Activated CD4-positive, alpha-beta memory T cell treated with anti-CD3 and anti-CD28 coated beads for 36 hours (primary cell): Measurements from ENCODE around the gene GCAT. TPM values are rescaled to one million over a fixed set of nuclear protein-coding genes. Genes with fewer than 3 reads are reported as not detected.

Source experiments
- CTCF ChIA-PET: fragments of 350-600 bp; sonication (Branson Sonifier 250); formaldehyde crosslinking; loops from one replicate; lab custom pipeline; 2021; ENCODE audit warnings: antibody characterized with exemption, inconsistent platforms; lab: Charles Lee
- POLR2A ChIA-PET: fragments of 350-600 bp; sonication (Branson Sonifier 250); formaldehyde crosslinking; loops from one replicate; lab custom pipeline; 2021; ENCODE audit warnings: antibody characterized with exemption; lab: Charles Lee
- DNase-seq: peaks from one replicate; pipeline ENCODE4 v3.0.0-alpha.2; 2020
- H3K27ac Mint-ChIP-seq: one replicate; pipeline ENCODE4 v1.8.0; 2021; ENCODE audit warnings: mixed read lengths
- H3K27me3 Mint-ChIP-seq: one replicate; pipeline ENCODE4 v1.8.0; 2021; ENCODE audit warnings: mixed read lengths
- H3K36me3 Mint-ChIP-seq: one replicate; pipeline ENCODE4 v1.8.0; 2021; ENCODE audit warnings: mixed read lengths
- H3K4me1 Mint-ChIP-seq: one replicate; pipeline ENCODE4 v1.8.0; 2021; ENCODE audit warnings: low read depth, mixed read lengths
- H3K4me3 Mint-ChIP-seq: one replicate; pipeline ENCODE4 v1.8.0; 2021; ENCODE audit warnings: mild to moderate bottlenecking, mixed read lengths
- H3K9me3 Mint-ChIP-seq: one replicate; pipeline ENCODE4 v1.8.0; 2021; ENCODE audit warnings: mixed read lengths
- intact Hi-C: fragments of 100-400 bp; cut with micrococcal nuclease; formaldehyde crosslinking; loops from one replicate; pipeline ENCODE4 v1.15.1; 2023
- total RNA-seq, 2 experiments: library from RNA; stranded (reverse); gene quantifications; one replicate each; pipeline ENCODE4 v1.2.3, GENCODE V29; 2021

Gene GCAT
- total RNA-seq, 2 experiments from 2014 or later, result 21.8 TPM

DNA sequence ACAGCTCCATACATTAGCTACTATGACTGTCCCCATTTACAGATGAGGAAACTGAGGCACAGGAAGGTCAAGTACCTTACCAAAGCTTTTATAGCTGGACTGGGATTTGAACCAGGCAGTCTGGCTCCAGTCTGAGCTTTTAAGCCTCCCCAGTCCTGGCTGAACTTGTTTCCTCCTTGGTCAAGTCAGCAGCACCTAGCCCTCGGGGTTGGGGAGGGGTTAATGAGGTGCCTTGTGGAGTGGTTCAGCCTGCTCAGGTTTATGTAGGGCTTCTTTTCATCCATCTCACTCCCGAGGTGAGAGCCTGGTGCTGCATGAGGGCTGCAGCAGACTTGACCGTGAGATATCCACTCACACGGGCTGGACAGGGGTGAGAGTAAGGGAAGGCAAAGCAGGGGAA lies 36.7 kb upstream of the GCAT start:
- Mint-ChIP-seq H3K4me1 (no peaks in the 10 kb centered on the region), H3K36me3 (peaks cover 4% of the 10 kb centered on the region), H3K9me3 (no peaks in the 10 kb centered on the region), H3K27ac (no peak overlapping the region), H3K4me3 (no peak overlapping the region), H3K27me3 (no peaks in the 10 kb centered on the region)
- intact Hi-C loops, result no loop called here
- DNase-seq, result no peak
- ChIA-PET CTCF (no interaction called here), POLR2A (no interaction called here)

DNA sequence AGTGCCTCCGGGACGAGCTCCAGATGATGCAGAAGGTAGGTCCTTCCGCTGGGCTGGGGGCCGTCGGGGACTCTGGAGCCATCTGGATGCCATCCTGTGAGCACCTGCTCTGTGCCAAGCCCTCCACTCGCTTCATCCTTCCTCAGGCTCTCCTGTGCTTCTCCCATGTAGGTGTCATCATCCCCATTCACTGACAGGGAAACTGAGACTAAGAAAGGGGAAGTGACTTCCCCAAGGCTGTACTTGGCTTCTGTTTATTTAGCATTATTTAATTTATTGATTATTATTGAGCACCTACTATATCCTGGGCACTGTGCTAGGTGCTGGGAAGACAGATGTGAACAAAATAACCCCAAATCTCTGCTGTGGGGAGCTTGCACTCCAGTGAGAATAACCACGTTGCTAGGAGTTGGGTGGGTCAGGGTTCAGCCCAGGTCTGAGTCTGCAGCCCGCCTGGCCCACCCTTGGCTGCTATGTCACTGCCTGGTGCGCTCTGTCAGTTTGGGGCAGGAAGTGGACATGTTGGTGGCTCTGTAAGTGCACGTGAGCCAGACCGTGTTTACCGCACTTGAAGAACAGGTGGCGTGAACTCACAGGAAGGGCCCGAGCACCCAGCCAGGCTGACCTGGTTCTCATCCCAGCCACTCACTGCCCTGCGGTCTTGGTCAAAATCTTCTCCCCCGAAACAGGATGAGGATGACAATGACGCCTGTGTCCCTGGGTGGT lies 35.9 kb upstream of the GCAT start:
- H3K4me1 Mint-ChIP-seq, result no peaks in the 10 kb centered on the region
- H3K9me3 Mint-ChIP-seq, result no peaks in the 10 kb centered on the region
- DNase-seq, result no peak
- CTCF ChIA-PET, result no interaction called here
- H3K27me3 Mint-ChIP-seq, result no peaks in the 10 kb centered on the region
- POLR2A ChIA-PET, result no interaction called here
- H3K27ac Mint-ChIP-seq, result no peak overlapping the region
- no peak overlapping the region for H3K4me3 Mint-ChIP-seq
- intact Hi-C loops, result no loop called here
- H3K36me3 Mint-ChIP-seq, result peaks cover 4% of the 10 kb centered on the region

DNA sequence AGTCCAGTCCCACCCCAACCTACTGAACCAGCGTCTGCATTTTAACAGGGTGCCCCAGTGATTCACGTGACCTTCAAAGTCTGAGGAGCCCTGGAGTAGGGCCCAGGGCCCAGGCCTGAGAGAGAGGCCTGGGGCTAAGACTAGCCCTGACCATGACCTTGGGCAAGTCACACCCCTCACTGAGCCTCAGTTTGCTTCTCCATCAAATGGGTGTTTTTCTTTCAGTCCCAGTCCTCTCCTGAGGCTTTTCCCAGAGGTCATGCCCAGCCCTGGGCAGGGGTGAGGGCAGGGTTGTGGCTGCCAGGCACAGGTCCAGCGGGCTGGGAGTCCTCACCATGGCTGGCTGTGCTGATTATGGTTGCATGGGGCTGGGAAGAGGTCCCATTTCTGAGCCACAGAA lies 33.0 kb upstream of the GCAT start:
- H3K27ac Mint-ChIP-seq, result no peak overlapping the region
- DNase-seq, result no peak
- ChIA-PET POLR2A (no interaction called here), CTCF (no interaction called here)
- H3K9me3 Mint-ChIP-seq, result no peaks in the 10 kb centered on the region
- peaks cover 2% of the 10 kb centered on the region for H3K4me1 Mint-ChIP-seq
- peaks cover 4% of the 10 kb centered on the region for H3K36me3 Mint-ChIP-seq
- intact Hi-C loops, result no loop called here
- H3K4me3 Mint-ChIP-seq, result no peak overlapping the region
- no peaks in the 10 kb centered on the region for H3K27me3 Mint-ChIP-seq

DNA sequence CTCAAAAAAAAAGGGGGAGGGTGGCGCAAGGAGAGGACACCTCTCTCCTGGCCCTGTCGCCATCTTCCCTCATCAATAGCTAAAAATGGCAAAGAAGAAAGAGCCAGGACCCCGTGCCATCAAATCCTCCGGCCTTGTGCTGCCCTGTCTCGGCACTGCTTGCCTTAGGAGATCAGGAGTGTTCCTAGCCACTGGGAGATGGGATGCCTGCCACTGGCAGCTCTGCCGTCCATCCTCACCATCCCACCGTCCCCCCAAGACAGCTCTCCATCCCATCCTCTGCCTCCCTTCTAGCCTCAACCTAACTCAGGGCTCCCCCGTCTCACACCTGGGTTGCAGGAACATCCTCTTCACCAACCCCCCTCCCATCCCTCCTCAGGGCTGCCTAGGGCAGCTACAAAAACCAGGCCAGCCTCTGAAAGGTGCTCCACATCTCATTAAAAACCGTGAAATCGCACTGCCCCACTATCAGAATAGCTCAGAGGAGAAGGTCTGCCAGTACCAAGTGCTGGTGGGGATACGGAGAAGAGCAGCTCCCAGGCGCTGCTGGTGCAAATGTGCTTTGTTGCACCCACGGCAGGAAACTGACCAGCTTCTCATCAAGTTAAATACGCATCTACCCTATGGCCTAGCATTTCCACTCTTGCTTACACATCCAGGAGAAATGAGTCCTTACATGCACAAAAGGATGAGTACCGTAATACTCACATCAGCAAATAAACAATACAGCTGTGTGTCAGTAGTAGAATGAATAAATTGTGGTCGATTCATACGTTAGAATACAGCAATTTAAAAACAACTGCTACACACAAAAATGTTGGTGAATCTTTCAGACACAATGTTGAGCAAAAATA lies 31.7 kb upstream of the GCAT start:
- Mint-ChIP-seq H3K9me3 (no peaks in the 10 kb centered on the region), H3K27ac (no peak overlapping the region), H3K4me1 (peaks cover 2% of the 10 kb centered on the region), H3K4me3 (no peak overlapping the region), H3K27me3 (no peaks in the 10 kb centered on the region), H3K36me3 (peaks cover 2% of the 10 kb centered on the region)
- ChIA-PET POLR2A (no interaction called here), CTCF (no interaction called here)
- intact Hi-C loops, result no loop called here
- no peak for DNase-seq

DNA sequence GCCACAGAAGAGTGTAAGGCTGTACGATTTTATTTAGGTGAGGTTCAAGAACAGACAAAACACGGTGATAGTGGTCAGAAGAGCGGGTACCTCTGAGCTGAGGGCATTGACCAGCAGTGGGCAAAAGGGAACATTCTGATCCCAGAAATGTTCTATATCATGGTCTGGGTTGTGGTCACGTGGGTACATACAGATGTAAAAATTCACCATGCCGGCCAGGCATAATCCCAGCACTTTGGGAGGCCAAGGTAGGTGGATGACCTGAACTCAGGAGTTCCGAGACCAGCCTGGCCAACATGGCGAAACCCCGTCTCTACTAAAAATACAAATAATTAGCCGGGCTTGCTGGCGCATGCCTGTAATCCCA lies 31.1 kb upstream of the GCAT start:
- H3K9me3 Mint-ChIP-seq, result no peaks in the 10 kb centered on the region
- peaks cover 2% of the 10 kb centered on the region for H3K4me1 Mint-ChIP-seq
- ChIA-PET POLR2A (no interaction called here), CTCF (no interaction called here)
- H3K4me3 Mint-ChIP-seq, result no peak overlapping the region
- H3K27ac Mint-ChIP-seq, result no peak overlapping the region
- peaks cover 2% of the 10 kb centered on the region for H3K36me3 Mint-ChIP-seq
- intact Hi-C loops, result no loop called here
- H3K27me3 Mint-ChIP-seq, result no peaks in the 10 kb centered on the region
- no peak for DNase-seq

DNA sequence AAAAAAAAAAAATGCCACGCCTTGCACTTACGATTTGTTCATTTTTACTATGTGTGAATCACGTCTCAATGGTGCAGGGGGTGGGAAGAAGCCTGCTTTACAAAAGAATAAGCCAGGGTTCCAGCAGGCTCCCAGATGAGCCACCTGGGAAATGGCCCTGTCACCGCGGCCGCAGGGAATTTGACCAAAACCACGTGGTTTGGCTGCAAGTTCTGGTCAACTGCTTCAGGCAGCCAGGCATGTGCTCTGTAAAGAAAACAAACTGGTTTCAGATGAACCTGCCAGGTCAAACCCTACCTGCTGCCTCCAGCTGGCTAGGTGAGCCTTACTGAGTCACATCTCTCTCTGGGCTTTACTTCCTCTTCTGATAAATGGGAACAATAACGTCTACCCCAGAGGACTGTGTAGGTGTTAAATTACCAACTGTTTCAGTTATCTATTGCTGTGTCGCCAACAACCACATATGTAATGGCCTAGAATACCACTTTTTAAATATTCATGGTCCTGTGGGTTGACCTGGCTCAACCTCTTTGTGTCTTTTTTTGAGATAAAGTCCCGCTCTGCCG lies 30.5 kb upstream of the GCAT start:
- intact Hi-C loops, result no loop called here
- POLR2A ChIA-PET, result no interaction called here
- no peak for DNase-seq
- Mint-ChIP-seq H3K27ac (no peak overlapping the region), H3K9me3 (no peaks in the 10 kb centered on the region), H3K4me1 (peaks cover 2% of the 10 kb centered on the region), H3K4me3 (no peak overlapping the region), H3K36me3 (peaks cover 2% of the 10 kb centered on the region), H3K27me3 (no peaks in the 10 kb centered on the region)
- CTCF ChIA-PET, result interaction anchor here (1.2 kb wide), 1 partner anchor 9 kb away, joined by 6 read pairs; no protein-coding TSS in a partner anchor

DNA sequence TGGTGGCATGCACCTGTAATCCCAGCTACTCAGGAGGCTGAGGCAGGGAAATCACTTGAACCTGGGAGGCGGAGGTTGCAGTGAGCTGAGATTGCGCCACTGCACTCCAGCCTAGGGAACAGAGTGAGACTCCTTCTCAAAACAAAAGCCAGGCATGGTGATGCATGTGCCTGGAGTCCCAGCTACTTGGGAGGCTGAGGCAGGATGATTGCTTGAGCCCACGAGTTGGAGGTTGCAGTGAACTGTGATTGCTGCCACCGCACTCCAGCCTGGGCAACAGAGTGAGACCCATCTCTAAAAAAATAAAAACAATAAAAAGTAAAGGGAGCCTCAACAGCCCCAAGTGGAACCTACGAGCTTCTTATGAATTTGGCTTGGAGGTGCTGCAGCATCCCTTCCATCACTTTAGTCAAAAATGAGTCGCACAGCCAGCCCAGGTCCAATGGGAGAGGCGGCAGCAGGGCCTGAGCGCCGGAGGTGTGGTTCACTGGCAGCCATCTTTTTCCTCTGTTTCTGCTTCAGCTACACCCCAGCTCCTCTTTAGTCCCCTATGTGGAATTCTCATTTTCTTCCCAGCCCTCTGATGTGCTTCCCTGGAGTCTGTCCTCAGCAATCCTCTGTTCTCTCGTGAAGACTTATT lies 29.2 kb upstream of the GCAT start:
- Mint-ChIP-seq H3K4me1 (peaks cover 2% of the 10 kb centered on the region), H3K27me3 (no peaks in the 10 kb centered on the region), H3K9me3 (no peaks in the 10 kb centered on the region), H3K27ac (no peak overlapping the region), H3K36me3 (no peaks in the 10 kb centered on the region), H3K4me3 (no peak overlapping the region)
- CTCF ChIA-PET, result interaction anchor here (1.2 kb wide), 1 partner anchor 11 kb away, joined by 6 read pairs; no protein-coding TSS in a partner anchor
- DNase-seq, result no peak
- POLR2A ChIA-PET, result interaction anchor here (0.6 to 0.9 kb wide), 2 partner anchors 34 to 93 kb away, joined by 3 read pairs; partner anchors contain the start of gene NOL12
- intact Hi-C loops, result no loop called here

DNA sequence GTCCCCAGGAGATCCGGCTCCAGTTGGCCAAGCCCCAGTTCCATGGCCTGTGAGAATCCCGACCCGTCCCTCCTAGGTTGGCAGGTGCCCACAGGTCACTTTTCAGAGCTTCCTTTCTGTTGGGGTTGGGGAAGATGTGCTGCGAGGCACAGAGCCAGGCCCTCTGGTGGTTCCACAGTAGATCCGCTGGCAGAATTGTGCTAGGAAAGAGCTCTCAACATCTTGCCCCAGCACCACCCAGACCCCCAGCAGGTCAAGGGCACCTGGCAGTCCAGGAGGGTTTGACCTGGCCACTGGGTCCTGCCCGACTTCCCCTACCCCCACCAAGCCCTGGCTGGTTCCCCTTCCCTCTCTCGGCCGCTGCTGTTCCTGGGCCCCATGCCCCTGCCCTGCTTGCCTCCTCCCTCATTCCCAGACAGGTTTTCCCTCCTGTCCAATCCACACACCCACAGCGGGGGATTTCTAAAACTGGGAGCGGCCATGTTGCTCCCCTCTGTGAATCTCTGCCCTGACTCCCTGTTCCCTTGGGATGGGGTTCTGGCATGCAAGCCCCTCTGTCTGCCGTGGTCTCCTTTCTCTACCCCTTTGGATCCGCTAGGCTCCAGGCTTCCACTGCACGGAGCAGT lies 26.2 kb upstream of the GCAT start:
- Mint-ChIP-seq H3K4me1 (peaks cover 2% of the 10 kb centered on the region), H3K36me3 (no peaks in the 10 kb centered on the region), H3K9me3 (no peaks in the 10 kb centered on the region), H3K27me3 (peaks cover 2% of the 10 kb centered on the region), H3K27ac (no peak overlapping the region), H3K4me3 (no peak overlapping the region)
- DNase-seq, result no peak
- CTCF ChIA-PET, result interaction anchor here (0.9 to 1.2 kb wide), 2 partner anchors 36 to 175 kb away, joined by 3 read pairs; no protein-coding TSS in a partner anchor
- intact Hi-C loops, result no loop called here
- POLR2A ChIA-PET, result no interaction called here

DNA sequence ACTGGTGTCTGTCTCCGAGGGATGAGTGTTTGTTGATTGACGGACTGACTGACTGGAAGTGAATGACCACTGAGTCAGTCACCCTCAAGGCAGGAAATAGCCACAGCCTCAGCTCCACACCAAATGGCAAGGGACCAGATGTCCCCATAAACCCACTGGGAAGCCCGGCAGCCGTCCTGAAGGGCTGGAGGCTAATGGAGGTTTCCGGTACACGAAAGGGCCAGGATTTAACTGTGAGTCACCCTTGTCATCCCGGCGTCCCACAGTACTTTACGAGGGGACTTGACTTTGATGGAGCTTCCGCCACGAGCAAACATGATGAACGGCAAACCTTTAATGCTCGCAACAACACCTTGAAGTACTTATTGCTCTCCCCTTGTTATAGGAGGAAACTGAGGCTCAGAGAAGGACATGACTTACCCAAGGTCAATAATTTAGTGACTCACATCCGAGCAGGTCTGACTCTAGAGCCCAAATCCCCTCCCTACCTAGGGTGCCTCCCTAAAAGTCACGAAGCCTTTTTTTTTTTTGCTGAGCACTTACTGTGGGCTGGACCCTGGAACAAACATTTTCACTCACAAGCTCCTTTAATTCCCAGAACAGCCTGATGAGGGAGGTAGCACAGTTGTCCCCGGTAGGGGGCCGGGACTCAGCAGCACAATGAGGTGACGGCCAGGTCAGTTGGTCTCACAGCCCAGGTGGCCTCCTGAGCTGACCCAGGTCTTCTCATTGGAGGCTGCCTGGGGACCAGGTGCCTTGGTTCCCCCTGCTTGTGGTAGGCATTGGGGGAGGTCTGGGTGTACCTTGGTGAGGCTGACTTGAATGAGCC lies 25.2 kb upstream of the GCAT start:
- Mint-ChIP-seq H3K4me3 (no peak overlapping the region), H3K27me3 (peaks cover 2% of the 10 kb centered on the region), H3K4me1 (no peaks in the 10 kb centered on the region), H3K9me3 (no peaks in the 10 kb centered on the region), H3K36me3 (no peaks in the 10 kb centered on the region), H3K27ac (no peak overlapping the region)
- intact Hi-C loops, result no loop called here
- POLR2A ChIA-PET, result no interaction called here
- no peak for DNase-seq
- CTCF ChIA-PET, result interaction anchor here (0.9 to 1.2 kb wide), 2 partner anchors 35 to 176 kb away, joined by 3 read pairs; no protein-coding TSS in a partner anchor

DNA sequence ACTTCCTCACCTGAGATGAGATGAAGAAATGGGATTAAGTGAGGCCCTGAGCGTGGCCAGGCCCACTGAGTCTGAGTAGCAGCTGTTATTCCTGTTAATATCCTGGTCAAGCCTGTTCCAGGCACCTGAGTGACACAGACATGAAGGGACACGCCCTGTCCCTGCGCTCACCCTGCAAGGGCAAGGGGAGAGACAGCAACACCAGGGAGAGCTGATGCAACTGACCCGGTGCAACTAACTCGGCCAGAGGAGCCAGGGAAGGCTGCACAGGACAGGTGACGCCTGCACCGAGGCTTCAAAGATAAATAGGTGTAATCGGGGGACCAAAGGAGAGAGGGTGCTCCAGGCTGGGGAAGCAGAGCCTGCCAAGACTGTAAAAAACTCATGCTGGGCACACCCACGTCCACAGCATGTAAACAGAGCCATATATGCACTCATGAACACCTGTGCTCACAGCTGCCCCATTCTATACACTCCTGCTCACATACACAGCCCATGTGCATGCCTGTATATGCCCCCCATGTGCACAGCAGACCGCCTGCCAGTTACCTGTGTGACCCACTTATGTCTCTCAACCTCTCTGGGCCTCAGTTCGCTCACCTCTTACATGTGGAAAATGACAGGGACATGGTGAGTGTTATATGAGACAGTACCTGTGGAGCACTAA lies 22.8 kb upstream of the GCAT start:
- H3K27me3 Mint-ChIP-seq, result peaks cover 2% of the 10 kb centered on the region
- no peak overlapping the region for H3K27ac Mint-ChIP-seq
- ChIA-PET CTCF (no interaction called here), POLR2A (no interaction called here)
- no peak overlapping the region for H3K4me3 Mint-ChIP-seq
- H3K9me3 Mint-ChIP-seq, result no peaks in the 10 kb centered on the region
- DNase-seq, result no peak
- intact Hi-C loops, result no loop called here
- no peaks in the 10 kb centered on the region for H3K36me3 Mint-ChIP-seq
- no peaks in the 10 kb centered on the region for H3K4me1 Mint-ChIP-seq

DNA sequence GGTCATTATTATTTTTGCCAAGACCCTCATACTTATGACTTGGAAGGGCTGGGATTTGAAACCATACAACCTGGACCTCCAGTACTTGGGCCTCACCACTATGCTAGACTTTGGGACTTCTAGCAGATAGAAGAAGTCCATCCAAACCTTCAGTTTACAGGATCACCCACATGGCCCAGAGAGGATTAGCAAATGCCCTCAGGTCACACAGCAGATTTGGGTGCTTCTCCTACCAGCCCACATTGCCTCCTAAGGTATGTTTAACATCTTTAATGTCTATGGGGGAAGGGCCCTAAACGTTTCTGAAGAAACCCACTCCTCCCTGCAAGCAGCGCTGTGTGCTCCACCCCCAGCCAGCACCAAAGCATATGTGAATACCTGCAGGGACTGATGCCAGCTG lies 17.5 kb upstream of the GCAT start:
- H3K27me3 Mint-ChIP-seq, result peaks cover 2% of the 10 kb centered on the region
- H3K4me3 Mint-ChIP-seq, result no peak overlapping the region
- intact Hi-C loops, result no loop called here
- ChIA-PET CTCF (no interaction called here), POLR2A (no interaction called here)
- no peaks in the 10 kb centered on the region for H3K36me3 Mint-ChIP-seq
- no peak overlapping the region for H3K27ac Mint-ChIP-seq
- H3K9me3 Mint-ChIP-seq, result no peaks in the 10 kb centered on the region
- DNase-seq, result no peak
- H3K4me1 Mint-ChIP-seq, result no peaks in the 10 kb centered on the region
